SJCRH30 (cell line): Measurements from ENCODE around the gene ZNF629. TPM values are rescaled to one million over a fixed set of nuclear protein-coding genes. Genes with fewer than 3 reads are reported as not detected.

Source experiments
- DNase-seq, 2 experiments: peaks; one replicate each; pipeline ENCODE4 v3.0.0-alpha.2; 2015 to 2020
- H3K27ac ChIP-seq: fragments of 250-450 bp; sonication (Bioruptor Pico); 2 replicates; pipeline ENCODE4 v1.5.1; 2020; ENCODE audit warnings: mild to moderate bottlenecking, moderate library complexity
- H3K27me3 ChIP-seq: fragments of 250-450 bp; sonication (Bioruptor Pico); 2 replicates; pipeline ENCODE4 v1.5.1; 2020; ENCODE audit warnings: mild to moderate bottlenecking, moderate library complexity
- H3K36me3 ChIP-seq: fragments of 250-450 bp; sonication (Bioruptor Pico); 2 replicates; pipeline ENCODE4 v1.5.1; 2020; ENCODE audit warnings: mild to moderate bottlenecking, moderate library complexity
- H3K4me1 ChIP-seq: fragments of 250-450 bp; sonication (Bioruptor Pico); 2 replicates; pipeline ENCODE4 v1.5.1; 2020; ENCODE audit warnings: mild to moderate bottlenecking, moderate library complexity
- H3K4me3 ChIP-seq: fragments of 250-450 bp; sonication (Bioruptor Pico); 2 replicates; pipeline ENCODE4 v1.5.1; 2020; ENCODE audit warnings: mild to moderate bottlenecking, moderate library complexity
- H3K9me3 ChIP-seq: fragments of 250-450 bp; sonication (Bioruptor Pico); replicated peaks from 2 replicates; pipeline ENCODE4 v1.5.1; 2020; ENCODE audit warnings: mild to moderate bottlenecking, moderate library complexity
- total RNA-seq: library from RNA; depleted of rRNA; stranded (reverse); fragments of >200 nt; shearing (Covaris generic); gene quantifications from 2 replicates; pipeline ENCODE4 v1.2.3, GENCODE V29; 2014

Gene ZNF629
- total RNA-seq, 1 experiment from 2014 or later, result 28.6 TPM

DNA sequence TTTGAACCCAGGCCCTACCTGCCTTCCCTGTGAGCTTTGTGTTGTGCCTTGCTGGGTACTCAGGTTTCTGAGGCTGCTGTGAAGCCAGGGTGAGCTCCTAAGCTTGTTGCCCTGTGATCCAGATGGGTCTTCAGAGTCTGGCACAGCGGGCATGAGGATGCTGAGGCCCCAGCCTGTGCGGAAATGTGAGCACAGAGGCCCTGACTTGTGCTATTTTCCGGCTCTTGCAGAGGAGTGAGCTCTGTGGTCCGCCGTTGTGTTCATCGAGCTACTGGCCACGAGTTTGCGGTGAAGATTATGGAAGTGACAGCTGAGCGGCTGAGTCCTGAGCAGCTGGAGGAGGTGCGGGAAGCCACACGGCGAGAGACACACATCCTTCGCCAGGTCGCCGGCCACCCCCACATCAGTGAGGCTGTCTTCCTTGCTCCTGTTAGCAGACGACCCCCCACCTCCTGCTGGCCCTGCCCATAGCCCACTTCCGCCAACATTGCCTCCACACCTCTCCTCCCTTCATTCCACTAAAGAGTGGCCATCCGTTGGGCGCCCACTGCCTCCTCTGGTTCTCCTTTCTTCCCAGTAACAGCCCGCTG is 36.0 kb downstream of the ZNF629 start:
- Histone ChIP-seq H3K9me3 (no peaks in the 10 kb centered on the region), H3K4me3 (no peak overlapping the region), H3K4me1 (no peaks in the 10 kb centered on the region), H3K27ac (no peak overlapping the region), H3K36me3 (peaks cover 31% of the 10 kb centered on the region), H3K27me3 (no peaks in the 10 kb centered on the region)
- no peak for DNase-seq

DNA sequence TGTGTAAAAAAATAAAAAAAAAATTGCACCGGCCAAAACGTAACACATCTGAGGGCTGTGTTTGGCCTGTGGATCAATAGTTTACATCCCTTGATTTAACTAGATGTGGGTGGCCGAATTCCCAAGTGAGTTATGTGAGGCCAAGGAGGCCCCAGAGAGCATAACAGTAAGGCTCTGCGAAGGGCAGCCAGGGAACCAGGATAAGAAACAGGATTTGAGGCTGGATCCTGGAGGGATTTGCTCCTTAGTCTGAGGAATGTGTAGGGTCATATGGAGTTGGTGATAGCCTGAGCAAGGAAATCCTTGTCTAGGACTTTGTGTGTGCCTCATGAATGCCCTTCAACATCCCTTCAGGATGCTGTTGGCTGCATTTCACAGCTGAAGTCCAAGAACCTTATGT is 36.8 kb downstream of the ZNF629 start:
- peaks cover 24% of the 10 kb centered on the region for H3K36me3 ChIP-seq
- no peak overlapping the region for H3K4me3 ChIP-seq
- no peak for DNase-seq
- H3K9me3 ChIP-seq, result no peaks in the 10 kb centered on the region
- H3K4me1 ChIP-seq, result no peaks in the 10 kb centered on the region
- no peaks in the 10 kb centered on the region for H3K27me3 ChIP-seq
- no peak overlapping the region for H3K27ac ChIP-seq

DNA sequence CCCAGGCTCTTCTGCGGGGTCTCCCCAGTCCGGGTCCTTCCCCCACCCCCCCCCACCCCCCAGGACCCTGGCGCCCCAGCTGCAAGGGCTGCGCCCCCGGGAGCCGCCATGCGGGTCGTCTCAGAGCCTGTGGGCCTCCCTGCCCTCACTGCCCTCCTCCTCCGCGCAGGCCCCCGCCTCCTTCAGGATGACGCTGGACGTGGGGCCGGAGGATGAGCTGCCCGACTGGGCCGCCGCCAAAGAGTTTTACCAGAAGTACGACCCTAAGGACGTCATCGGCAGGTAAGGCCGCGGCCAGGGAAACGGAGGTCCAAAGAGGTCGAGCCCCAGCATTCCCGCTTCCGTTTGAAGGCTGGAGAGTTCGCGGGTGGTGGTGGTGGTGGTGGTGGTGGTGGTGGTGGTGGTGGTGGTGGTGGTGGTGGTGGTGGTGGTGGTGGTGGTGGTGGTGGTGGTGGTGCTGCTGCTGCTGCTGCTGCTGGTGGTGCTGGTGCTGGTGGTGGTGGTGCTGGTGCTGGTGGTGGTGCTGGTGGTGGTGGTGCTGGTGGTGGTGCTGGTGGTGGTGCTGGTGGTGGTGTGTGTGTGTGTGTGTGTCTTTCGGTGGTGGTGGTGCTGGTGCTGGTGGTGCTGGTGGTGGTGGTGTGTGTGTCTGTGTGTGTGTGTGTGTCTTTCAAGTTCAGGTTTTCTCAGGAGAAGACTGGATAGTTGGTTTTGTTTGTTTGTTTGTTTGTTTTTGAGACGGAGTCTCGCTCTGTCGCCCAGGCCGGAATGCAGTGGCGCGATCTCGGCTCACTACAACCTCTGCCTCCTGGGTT is 38.2 kb downstream of the ZNF629 start:
- Histone ChIP-seq H3K4me3 (peak overlapping the region; percentile 80), H3K27me3 (no peaks in the 10 kb centered on the region), H3K27ac (no peak overlapping the region), H3K4me1 (no peaks in the 10 kb centered on the region), H3K36me3 (peaks cover 27% of the 10 kb centered on the region), H3K9me3 (no peaks in the 10 kb centered on the region)
- DNase-seq, result peak; percentile 46 to 48

GRCh38 chr16:30747799-30748633 is 39.0 kb downstream of the ZNF629 start, which contains the start of gene PHKG2:
Gene PHKG2, plus strand, starts transcription at chr16:30748425. Its CDS starts 396 bp downstream, at chr16:30748821.
- Histone ChIP-seq H3K9me3 (no peaks in the 10 kb centered on the region), H3K27me3 (no peaks in the 10 kb centered on the region), H3K4me3 (peak within 1 kb of the TSS; percentile 80), H3K27ac (peak within 1 kb of the TSS; percentile 33; the same call in 1 of the 2 replicates), H3K36me3 (peaks cover 21% of the 10 kb centered on the region), H3K4me1 (no peaks in the 10 kb centered on the region)
- peak; percentile 99 to 100 for DNase-seq

- H3K9me3 ChIP-seq, result no peaks in the 10 kb centered on the region
- H3K4me3 ChIP-seq, result peak overlapping the region; percentile 80
- peak overlapping the region; percentile 33; the same call in 1 of the 2 replicates for H3K27ac ChIP-seq
- DNase-seq, result no peak
- peaks cover 14% of the 10 kb centered on the region for H3K36me3 ChIP-seq
- no peaks in the 10 kb centered on the region for H3K27me3 ChIP-seq
- H3K4me1 ChIP-seq, result no peaks in the 10 kb centered on the region
Measured at GRCh38 chr16:30747331-30747730, 39.7 kb downstream of the ZNF629 start.

DNA sequence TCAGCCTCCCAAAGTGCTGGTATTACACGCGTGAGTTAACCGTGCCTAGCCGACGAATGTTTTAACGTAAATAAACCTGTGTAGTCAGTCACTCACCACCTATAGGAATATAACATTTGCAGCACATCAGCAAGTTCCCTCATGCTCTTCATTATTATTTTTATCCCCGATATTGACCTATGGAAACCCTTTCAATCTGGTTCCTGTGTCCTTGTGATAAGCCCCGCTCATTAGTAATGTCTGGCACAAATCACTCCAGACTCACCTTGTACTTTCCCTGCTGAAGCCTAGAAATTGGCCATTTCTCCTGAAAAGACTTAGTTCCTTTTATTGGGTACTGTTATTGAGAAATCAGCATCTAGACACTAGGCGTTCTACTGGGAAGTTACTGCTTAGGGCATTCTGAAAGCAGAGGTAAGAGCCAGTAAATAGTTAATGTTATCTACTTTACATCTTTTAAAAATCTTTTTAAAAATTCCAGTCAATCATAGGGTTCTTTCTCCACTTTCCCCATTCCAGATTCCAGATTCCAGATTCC is 40.3 kb downstream of the ZNF629 start:
- DNase-seq, result no peak
- H3K36me3 ChIP-seq, result peaks cover 13% of the 10 kb centered on the region
- no peak overlapping the region for H3K27ac ChIP-seq
- H3K27me3 ChIP-seq, result no peaks in the 10 kb centered on the region
- no peaks in the 10 kb centered on the region for H3K9me3 ChIP-seq
- H3K4me1 ChIP-seq, result no peaks in the 10 kb centered on the region
- H3K4me3 ChIP-seq, result no peak overlapping the region

GRCh38 chr16:30745082-30745481 is 41.9 kb downstream of the ZNF629 start:
- no peak overlapping the region for H3K27ac ChIP-seq
- no peak overlapping the region for H3K4me3 ChIP-seq
- H3K36me3 ChIP-seq, result peaks cover 20% of the 10 kb centered on the region
- DNase-seq, result no peak
- no peaks in the 10 kb centered on the region for H3K9me3 ChIP-seq
- H3K27me3 ChIP-seq, result no peaks in the 10 kb centered on the region
- H3K4me1 ChIP-seq, result peaks cover 8% of the 10 kb centered on the region

DNA sequence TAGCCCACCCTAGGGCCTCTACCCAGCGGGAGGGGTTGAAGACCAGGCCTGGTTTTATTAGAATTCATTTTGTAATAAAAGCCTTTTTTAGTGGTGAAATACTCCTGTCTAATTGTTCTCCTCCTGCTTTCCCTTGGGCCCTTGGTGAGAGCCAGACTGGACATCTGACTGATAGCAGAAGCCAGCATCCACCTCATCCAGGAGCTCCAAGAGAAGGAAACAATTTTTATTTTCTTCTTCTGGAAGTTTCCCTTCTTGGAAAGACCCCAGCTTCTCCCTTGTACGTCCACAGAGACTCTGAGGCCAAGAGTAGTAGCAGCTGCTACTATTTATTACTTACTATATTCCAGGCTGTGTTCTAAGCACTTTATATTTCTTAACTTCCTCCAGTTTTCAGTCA is 42.8 kb downstream of the ZNF629 start:
- Histone ChIP-seq H3K4me1 (peaks cover 8% of the 10 kb centered on the region), H3K27me3 (no peaks in the 10 kb centered on the region), H3K4me3 (no peak overlapping the region), H3K36me3 (peaks cover 29% of the 10 kb centered on the region), H3K9me3 (no peaks in the 10 kb centered on the region), H3K27ac (no peak overlapping the region)
- no peak for DNase-seq

DNA sequence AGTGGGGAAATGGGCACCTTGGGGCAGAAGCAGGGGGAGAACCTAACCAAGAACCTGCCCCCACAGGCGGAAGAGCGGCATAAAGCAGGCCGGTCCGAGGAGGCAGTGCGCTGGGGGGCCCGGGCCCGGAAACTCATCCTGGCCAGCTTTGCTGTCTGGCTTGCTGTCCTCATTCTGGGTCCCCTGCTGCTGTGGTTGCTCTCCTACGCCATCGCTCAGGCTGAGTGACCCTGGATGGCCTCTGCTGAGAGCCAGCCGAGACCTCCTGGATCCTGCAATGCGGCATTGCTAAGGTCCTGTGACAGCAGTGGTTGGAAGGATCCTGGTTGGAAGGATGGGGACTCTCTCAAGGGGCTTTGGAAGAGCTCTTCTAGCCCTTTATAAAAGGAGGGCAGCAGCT is 43.3 kb downstream of the ZNF629 start:
- no peak for DNase-seq
- H3K27ac ChIP-seq, result no peak overlapping the region
- no peaks in the 10 kb centered on the region for H3K9me3 ChIP-seq
- H3K27me3 ChIP-seq, result no peaks in the 10 kb centered on the region
- no peak overlapping the region for H3K4me3 ChIP-seq
- peaks cover 8% of the 10 kb centered on the region for H3K4me1 ChIP-seq
- H3K36me3 ChIP-seq, result peaks cover 33% of the 10 kb centered on the region

DNA sequence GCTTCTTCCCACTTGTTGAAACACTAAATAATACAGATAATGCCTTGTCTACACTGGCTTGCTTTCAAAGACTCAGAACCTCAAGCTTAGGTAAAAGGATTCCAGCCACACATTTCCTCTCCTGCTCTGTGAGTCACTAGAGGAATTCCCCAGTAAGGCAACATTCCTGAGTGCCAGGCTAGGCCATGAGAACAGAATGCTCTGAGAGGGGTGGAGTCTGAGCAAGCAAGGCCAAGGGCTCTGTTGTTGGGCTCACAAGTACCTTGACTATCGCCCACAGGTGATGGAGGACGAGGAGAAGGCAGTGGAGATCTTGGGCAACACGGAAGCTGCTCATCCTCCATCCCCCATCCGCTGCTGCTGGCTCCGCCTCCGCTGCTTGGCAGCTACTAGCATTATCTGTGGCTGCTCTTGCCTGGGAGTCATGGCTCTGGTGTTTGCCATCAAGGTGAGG is 45.5 kb downstream of the ZNF629 start:
- peaks cover 56% of the 10 kb centered on the region for H3K36me3 ChIP-seq
- no peak overlapping the region for H3K4me3 ChIP-seq
- DNase-seq, result peak in 1 of 2 experiments; percentile 27
- H3K27ac ChIP-seq, result no peak overlapping the region
- H3K27me3 ChIP-seq, result no peaks in the 10 kb centered on the region
- peaks cover 8% of the 10 kb centered on the region for H3K4me1 ChIP-seq
- H3K9me3 ChIP-seq, result no peaks in the 10 kb centered on the region

DNA sequence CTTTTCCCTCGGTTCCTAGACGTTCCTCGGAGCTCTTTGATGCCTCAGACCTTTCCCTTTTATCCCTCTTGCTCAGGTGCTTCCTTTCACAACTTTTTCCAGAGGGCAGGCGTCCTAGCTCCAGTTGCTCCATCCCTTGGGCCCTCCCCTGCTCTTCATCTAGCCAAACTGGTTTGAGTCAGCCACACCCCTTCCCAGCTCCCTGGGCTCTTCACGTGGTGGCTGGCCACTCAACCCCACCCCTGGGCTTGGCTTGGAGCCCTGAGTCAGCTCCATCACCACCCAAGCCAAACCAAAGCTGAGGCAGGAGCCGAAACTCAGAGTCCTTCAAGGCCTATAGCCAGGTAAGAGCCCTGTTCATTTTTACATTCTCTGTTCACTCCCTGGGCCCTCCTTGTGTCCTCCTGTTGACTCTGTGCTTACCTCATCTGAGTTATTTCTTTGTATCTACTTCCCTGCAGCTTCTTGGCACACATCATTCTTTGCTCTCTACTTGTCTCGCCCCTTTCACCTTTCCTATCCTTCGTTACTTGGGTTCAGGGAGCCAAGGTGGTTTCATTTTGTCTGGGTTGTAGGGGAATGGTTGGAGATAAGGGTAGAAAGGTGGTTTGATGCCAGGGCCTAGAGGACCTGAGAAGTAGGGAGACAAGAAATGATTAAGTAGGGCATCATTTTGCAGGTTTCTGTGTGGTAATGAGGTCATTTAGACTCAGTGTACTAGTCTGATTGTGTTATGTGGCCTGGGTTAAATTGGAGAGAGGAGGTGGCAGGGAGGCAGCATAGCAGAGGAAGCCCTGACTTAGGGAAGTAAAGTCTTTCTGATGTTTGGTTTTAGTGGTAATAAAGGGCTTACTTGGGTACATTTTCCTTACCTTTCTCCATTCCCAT is 46.4 kb downstream of the ZNF629 start:
- Histone ChIP-seq H3K9me3 (no peaks in the 10 kb centered on the region), H3K27ac (no peak overlapping the region), H3K36me3 (peaks cover 64% of the 10 kb centered on the region), H3K4me1 (peaks cover 8% of the 10 kb centered on the region), H3K4me3 (no peak overlapping the region), H3K27me3 (no peaks in the 10 kb centered on the region)
- no peak for DNase-seq

GRCh38 chr16:30738984-30739951 is 47.7 kb downstream of the ZNF629 start:
- no peak for DNase-seq
- H3K4me3 ChIP-seq, result no peak overlapping the region
- H3K27ac ChIP-seq, result no peak overlapping the region
- peaks cover 8% of the 10 kb centered on the region for H3K4me1 ChIP-seq
- H3K27me3 ChIP-seq, result no peaks in the 10 kb centered on the region
- peaks cover 67% of the 10 kb centered on the region for H3K36me3 ChIP-seq
- no peaks in the 10 kb centered on the region for H3K9me3 ChIP-seq
